ENCODE data around the gene GSTT4.

DNA sequence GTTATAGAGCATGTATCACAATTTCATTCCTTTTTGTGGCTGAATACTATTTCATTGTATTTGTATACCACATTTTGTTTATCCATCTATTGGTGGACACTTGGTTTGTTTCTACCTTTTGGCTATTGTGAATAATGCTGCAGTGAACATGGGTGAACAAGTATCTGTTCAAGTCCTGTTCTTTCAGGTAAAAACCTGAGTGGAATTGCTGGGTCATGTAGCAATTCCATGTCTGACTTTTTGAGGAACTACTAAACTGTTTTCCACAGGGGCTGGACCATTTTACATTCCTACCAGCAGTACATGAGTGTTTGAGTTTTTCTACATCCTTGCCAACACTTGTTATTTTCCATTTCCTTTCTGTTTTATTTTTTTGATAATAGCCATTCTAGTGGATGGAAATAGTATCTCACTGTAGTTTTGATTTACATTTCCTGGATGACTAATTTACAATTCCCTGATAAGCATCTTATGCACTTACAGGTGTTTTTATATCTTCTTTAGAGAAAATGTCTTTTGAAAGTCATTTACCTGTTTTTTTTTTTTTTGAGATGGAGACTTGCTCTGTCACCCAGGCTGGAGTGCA is 18.0 kb upstream of the GSTT4 start:
- TF ChIP-seq NFRKB (IDR thresholded peaks at IDR 0.05) (no peak), ZNF384 (IDR thresholded peaks at IDR 0.05) (no peak), BHLHE40 (IDR thresholded peaks at IDR 0.05; ENCODE audit: borderline replicate concordance) (no peak), SP1 (IDR thresholded peaks at IDR 0.05) (no peak), ELF4 (IDR thresholded peaks at IDR 0.05) (no peak), L3MBTL2 (conservative IDR thresholded peaks at IDR 0.05) (no peak), FOXK2 (IDR thresholded peaks at IDR 0.05) (no peak), CTBP1 (IDR thresholded peaks at IDR 0.05; ENCODE audit: borderline replicate concordance) (no peak), FOXA1 (IDR thresholded peaks at IDR 0.05) (no peak), SUZ12 (IDR thresholded peaks at IDR 0.05) (no peak), HDGF (IDR thresholded peaks at IDR 0.05; ENCODE audit: borderline replicate concordance) (no peak)
- TF ChIP-seq, protein P1, sequence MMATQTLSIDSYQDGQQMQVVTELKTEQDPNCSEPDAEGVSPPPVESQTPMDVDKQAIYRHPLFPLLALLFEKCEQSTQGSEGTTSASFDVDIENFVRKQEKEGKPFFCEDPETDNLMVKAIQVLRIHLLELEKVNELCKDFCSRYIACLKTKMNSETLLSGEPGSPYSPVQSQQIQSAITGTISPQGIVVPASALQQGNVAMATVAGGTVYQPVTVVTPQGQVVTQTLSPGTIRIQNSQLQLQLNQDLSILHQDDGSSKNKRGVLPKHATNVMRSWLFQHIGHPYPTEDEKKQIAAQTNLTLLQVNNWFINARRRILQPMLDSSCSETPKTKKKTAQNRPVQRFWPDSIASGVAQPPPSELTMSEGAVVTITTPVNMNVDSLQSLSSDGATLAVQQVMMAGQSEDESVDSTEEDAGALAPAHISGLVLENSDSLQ (IDR thresholded peaks at IDR 0.05) = no peak
